Measurements from ENCODE around the gene CGNL1. TPM values are rescaled to one million over a fixed set of nuclear protein-coding genes. Genes with fewer than 3 reads are reported as not detected.
A peak's percentile ranks its signal among the peaks of the same experiment; 100 is the strongest.

CGNL1 gene
- total and polyA plus RNA-seq, 8 donors = 26.5 to 68.1 (median 34.5) TPM

- H3K36me3 ChIP-seq = no peaks in the 10 kb centered on the region
- ATAC-seq (no peak), DNase-seq (no peak)
- TF ChIP-seq, protein P1, sequence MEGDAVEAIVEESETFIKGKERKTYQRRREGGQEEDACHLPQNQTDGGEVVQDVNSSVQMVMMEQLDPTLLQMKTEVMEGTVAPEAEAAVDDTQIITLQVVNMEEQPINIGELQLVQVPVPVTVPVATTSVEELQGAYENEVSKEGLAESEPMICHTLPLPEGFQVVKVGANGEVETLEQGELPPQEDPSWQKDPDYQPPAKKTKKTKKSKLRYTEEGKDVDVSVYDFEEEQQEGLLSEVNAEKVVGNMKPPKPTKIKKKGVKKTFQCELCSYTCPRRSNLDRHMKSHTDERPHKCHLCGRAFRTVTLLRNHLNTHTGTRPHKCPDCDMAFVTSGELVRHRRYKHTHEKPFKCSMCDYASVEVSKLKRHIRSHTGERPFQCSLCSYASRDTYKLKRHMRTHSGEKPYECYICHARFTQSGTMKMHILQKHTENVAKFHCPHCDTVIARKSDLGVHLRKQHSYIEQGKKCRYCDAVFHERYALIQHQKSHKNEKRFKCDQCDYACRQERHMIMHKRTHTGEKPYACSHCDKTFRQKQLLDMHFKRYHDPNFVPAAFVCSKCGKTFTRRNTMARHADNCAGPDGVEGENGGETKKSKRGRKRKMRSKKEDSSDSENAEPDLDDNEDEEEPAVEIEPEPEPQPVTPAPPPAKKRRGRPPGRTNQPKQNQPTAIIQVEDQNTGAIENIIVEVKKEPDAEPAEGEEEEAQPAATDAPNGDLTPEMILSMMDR (IDR thresholded peaks at IDR 0.05) = no peak
- no peaks in the 10 kb centered on the region for H3K27me3 ChIP-seq
- H3K9me3 ChIP-seq = no peaks in the 10 kb centered on the region
- H3K4me1 ChIP-seq = no peaks in the 10 kb centered on the region
- intact Hi-C loops (cut with DNase I) = loop anchor here in 1 of 2 donors (5.0 kb wide), 1 partner anchor 174 kb away; no protein-coding TSS in a partner anchor
- no peak overlapping the region for H3K27ac ChIP-seq
- H3K4me3 ChIP-seq = no peak overlapping the region
Measured at GRCh38 chr15:57348081-57348480, 28.2 kb upstream of the CGNL1 start.

- no peak for ATAC-seq
- Histone ChIP-seq H3K4me1 (no peaks in the 10 kb centered on the region), H3K27me3 (no peaks in the 10 kb centered on the region), H3K36me3 (no peaks in the 10 kb centered on the region), H3K4me3 (no peak overlapping the region), H3K9me3 (no peaks in the 10 kb centered on the region), H3K27ac (no peak overlapping the region)
- TF ChIP-seq, protein P1 (IDR thresholded peaks at IDR 0.05) = no peak
- intact Hi-C loops (cut with DNase I) = no loop called here
- DNase-seq = no peak
Measured at GRCh38 chr15:57352535-57353316, 23.6 kb upstream of the CGNL1 start.

- DNase-seq (peak in 1 of 4 donors; percentile 20), ATAC-seq (no peak)
- H3K4me1 ChIP-seq = no peaks in the 10 kb centered on the region
- TF ChIP-seq, protein P1 (IDR thresholded peaks at IDR 0.05) = no peak
- no peak overlapping the region for H3K27ac ChIP-seq
- H3K36me3 ChIP-seq = no peaks in the 10 kb centered on the region
- H3K9me3 ChIP-seq = no peaks in the 10 kb centered on the region
- no peaks in the 10 kb centered on the region for H3K27me3 ChIP-seq
- H3K4me3 ChIP-seq = no peak overlapping the region
- intact Hi-C loops (cut with DNase I) = no loop called here
Measured at GRCh38 chr15:57353317-57353804, 22.9 kb upstream of the CGNL1 start.

DNA sequence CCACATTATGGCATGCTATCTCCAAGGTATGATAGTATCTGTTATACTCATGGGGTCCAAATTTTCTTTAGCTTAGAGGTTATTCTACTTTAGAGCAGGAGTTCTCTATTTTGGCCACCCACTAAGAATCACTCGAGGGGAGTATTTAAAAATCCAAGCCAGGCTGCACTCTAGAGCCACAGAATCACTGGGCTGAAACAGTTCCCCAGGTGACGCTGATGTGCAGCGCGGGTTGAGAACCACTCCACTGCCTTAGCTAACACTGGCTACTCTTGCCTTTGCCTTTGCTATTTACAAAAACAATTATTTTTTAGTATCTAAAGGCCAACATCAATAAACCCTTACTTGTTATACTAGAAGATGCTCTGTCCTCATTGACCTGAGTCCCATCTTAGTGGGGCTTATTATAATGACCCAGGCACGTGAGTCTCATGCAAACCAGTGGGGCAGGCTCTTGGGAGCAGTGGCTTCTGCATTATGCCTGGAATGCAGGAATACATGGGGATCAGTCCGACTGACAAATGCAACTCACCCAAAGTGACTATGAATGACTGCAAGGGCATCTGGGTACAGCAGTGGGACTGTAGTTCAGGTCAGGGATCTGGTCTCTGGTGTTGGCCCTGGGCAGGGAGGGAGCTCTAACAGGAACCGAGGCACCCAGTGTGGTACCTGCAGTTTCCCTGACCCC is 21.7 kb upstream of the CGNL1 start:
- ATAC-seq = no peak
- DNase-seq = no peak
- no peaks in the 10 kb centered on the region for H3K36me3 ChIP-seq
- no peaks in the 10 kb centered on the region for H3K9me3 ChIP-seq
- intact Hi-C loops (cut with DNase I) = no loop called here
- no peak overlapping the region for H3K4me3 ChIP-seq
- no peaks in the 10 kb centered on the region for H3K4me1 ChIP-seq
- no peaks in the 10 kb centered on the region for H3K27me3 ChIP-seq
- TF ChIP-seq, protein P1 (IDR thresholded peaks at IDR 0.05) = no peak
- no peak overlapping the region for H3K27ac ChIP-seq

GRCh38 chr15:57355259-57355658 is 21.0 kb upstream of the CGNL1 start:
- no peaks in the 10 kb centered on the region for H3K36me3 ChIP-seq
- no peaks in the 10 kb centered on the region for H3K4me1 ChIP-seq
- H3K27me3 ChIP-seq = no peaks in the 10 kb centered on the region
- H3K9me3 ChIP-seq = no peaks in the 10 kb centered on the region
- no peak for DNase-seq
- intact Hi-C loops (cut with DNase I) = no loop called here
- TF ChIP-seq, protein P1 (IDR thresholded peaks at IDR 0.05) = no peak
- no peak overlapping the region for H3K4me3 ChIP-seq
- H3K27ac ChIP-seq = no peak overlapping the region
- no peak for ATAC-seq

All from left lung (tissue), 10 donors.